GM23248 (cell line): ENCODE results near the gene LRRC49. TPM values are rescaled to one million over a fixed set of nuclear protein-coding genes. Genes with fewer than 3 reads are reported as not detected.
A peak's percentile ranks its signal among the peaks of the same experiment; 100 is the strongest.
"Not testable (repeated sequence)": the region's sequence is repeated elsewhere in the genome, so short reads cannot be mapped to it uniquely, and the experiment has no call there.

ENCODE experiments used
- DNase-seq: peaks from one replicate; pipeline ENCODE4 v3.0.0-alpha.2; 2015
- H2AFZ ChIP-seq: fragments of 200-600 bp; sonication (generic); 2 replicates; pipeline ENCODE4 v1.6.1; 2016; ENCODE audit warnings: antibody characterized with exemption
- H3F3A ChIP-seq: fragments of 200-600 bp; sonication (generic); 2 replicates; pipeline ENCODE4 v1.6.1; 2016; ENCODE audit warnings: mild to moderate bottlenecking, antibody characterized with exemption, mixed run types; ENCODE audit not compliant: insufficient read depth
- H3K27ac ChIP-seq: fragments of 200-600 bp; sonication (generic); 2 replicates; pipeline ENCODE4 v1.5.1; 2016; ENCODE audit warnings: mild to moderate bottlenecking
- H3K27me3 ChIP-seq: fragments of 200-600 bp; sonication (generic); replicated peaks from 2 replicates; pipeline ENCODE4 v1.6.1; 2016; ENCODE audit warnings: mild to moderate bottlenecking; ENCODE audit not compliant: insufficient read depth
- H3K36me3 ChIP-seq: fragments of 200-600 bp; sonication (generic); 2 replicates; pipeline ENCODE4 v1.6.1; 2016; ENCODE audit warnings: low read depth, mild to moderate bottlenecking
- H3K4me1 ChIP-seq: fragments of 200-600 bp; sonication (generic); 2 replicates; pipeline ENCODE4 v1.6.1; 2016; ENCODE audit warnings: mild to moderate bottlenecking; ENCODE audit not compliant: insufficient read depth
- H3K4me2 ChIP-seq: fragments of 200-600 bp; sonication (generic); one replicate; pipeline ENCODE4 v1.6.1; 2016; ENCODE audit warnings: mild to moderate bottlenecking; ENCODE audit not compliant: unreplicated experiment
- H3K4me3 ChIP-seq: fragments of 200-600 bp; sonication (generic); 2 replicates; pipeline ENCODE4 v1.5.1; 2016; ENCODE audit warnings: mild to moderate bottlenecking
- H3K79me2 ChIP-seq: fragments of 200-600 bp; sonication (generic); 2 replicates; pipeline ENCODE4 v1.6.1; 2016; ENCODE audit warnings: mild to moderate bottlenecking; ENCODE audit not compliant: insufficient read depth
- H3K9ac ChIP-seq: fragments of 200-600 bp; sonication (generic); 2 replicates; pipeline ENCODE4 v1.6.1; 2016; ENCODE audit warnings: mild to moderate bottlenecking
- H3K9me2 ChIP-seq: fragments of 200-600 bp; sonication (generic); 2 replicates; pipeline ENCODE4 v1.6.1; 2016; ENCODE audit warnings: mixed run types, mild to moderate bottlenecking, moderate library complexity; ENCODE audit not compliant: insufficient read depth
- H3K9me3 ChIP-seq: fragments of 200-600 bp; sonication (generic); one replicate; pipeline ENCODE4 v1.6.1; 2017; ENCODE audit warnings: low read depth
- H4K20me1 ChIP-seq: fragments of 200-600 bp; sonication (generic); 2 replicates; pipeline ENCODE4 v1.6.0; 2016; ENCODE audit not compliant: insufficient read depth
- EZH2 ChIP-seq: fragments of 200-600 bp; sonication (generic); IDR thresholded peaks from 2 replicates; pipeline ENCODE4 v1.6.1; 2018; ENCODE audit warnings: antibody characterized with exemption, mild to moderate bottlenecking; ENCODE audit not compliant: insufficient read depth, poor library complexity, severe bottlenecking
- EZH2phosphoT487 ChIP-seq: fragments of 200-600 bp; sonication (generic); IDR thresholded peaks from 2 replicates; pipeline ENCODE4 v1.6.1; 2018; ENCODE audit warnings: antibody characterized with exemption, moderate library complexity, mild to moderate bottlenecking, low read depth; ENCODE audit not compliant: insufficient read depth
- WGBS, 2 experiments: methylation state at CpG; one replicate each; pipeline ENCODE4 v1.1.6; 2015 to 2017; ENCODE audit warnings: low lambda C conversion rate in 2 of 2, low coverage in 1 of 2; ENCODE audit errors: missing lambda C conversion rate in 2 of 2; 5-methylcytosine and 5-hydroxymethylcytosine counted together
- in situ Hi-C: fragments of 300-500 bp; cut with MboI; formaldehyde crosslinking; loops from 2 replicates; pipeline ENCODE4 v1.15.0; 2020
- polyA plus RNA-seq: library from polyadenylated mRNA; unstranded; fragments of >200 nt; fragmentation: Nextera tagmentation; extraction: Ambion mirVana; gene quantifications from 2 replicates; pipeline ENCODE4 v1.2.1, GENCODE V29; 2016
- total RNA-seq: library from RNA; depleted of rRNA; stranded (reverse); fragments of >200 nt; shearing (Covaris generic); gene quantifications from 2 replicates; pipeline ENCODE4 v1.2.3, GENCODE V29; 2014

The LRRC49 gene
- total and polyA plus RNA-seq, 2 experiments from 2014 or later: 7.6 to 10.3 TPM

GRCh38 chr15:70995383-70995970 is 102.9 kb downstream of the LRRC49 start:
- Histone ChIP-seq H3K9me2 (no peaks in the 10 kb centered on the region), H3K27ac (no peak overlapping the region), H3K9me3 (peaks cover 8% of the 10 kb centered on the region), H4K20me1 (no peaks in the 10 kb centered on the region), H3F3A (no peaks in the 10 kb centered on the region), H3K27me3 (no peaks in the 10 kb centered on the region), H3K9ac (no peak overlapping the region), H3K4me3 (no peak overlapping the region), H3K79me2 (no peaks in the 10 kb centered on the region), H3K4me2 (no peak overlapping the region), H3K4me1 (no peaks in the 10 kb centered on the region), H2AFZ (no peak overlapping the region), H3K36me3 (no peaks in the 10 kb centered on the region)
- DNase-seq: no peak
- in situ Hi-C loops: no loop called here
- no peak for TF ChIP-seq EZH2
- TF ChIP-seq EZH2phosphoT487: no peak
- 27 to 32% methylated on average over 5 of the region's 5 CpGs for WGBS, 2 experiments

GRCh38 chr15:70998319-70998718 is 105.7 kb downstream of the LRRC49 start:
- H3K79me2 ChIP-seq: no peaks in the 10 kb centered on the region
- DNase-seq: no peak
- H3K9me3 ChIP-seq: peaks cover 8% of the 10 kb centered on the region
- H3K36me3 ChIP-seq: no peaks in the 10 kb centered on the region
- H3K9me2 ChIP-seq: no peaks in the 10 kb centered on the region
- in situ Hi-C loops: no loop called here
- peaks cover 8% of the 10 kb centered on the region; the same call in 1 of the 2 replicates for H3F3A ChIP-seq
- TF ChIP-seq EZH2: no peak
- TF ChIP-seq EZH2phosphoT487: no peak
- H3K4me3 ChIP-seq: no peak overlapping the region
- H2AFZ ChIP-seq: no peak overlapping the region
- H3K9ac ChIP-seq: no peak overlapping the region
- H3K4me1 ChIP-seq: peaks cover 14% of the 10 kb centered on the region
- no peaks in the 10 kb centered on the region for H4K20me1 ChIP-seq
- no peak overlapping the region for H3K4me2 ChIP-seq
- no peak overlapping the region for H3K27ac ChIP-seq
- no peaks in the 10 kb centered on the region for H3K27me3 ChIP-seq

- DNase-seq: peak; percentile 14
- Histone ChIP-seq H3K4me1 (peaks cover 20% of the 10 kb centered on the region), H3K36me3 (no peaks in the 10 kb centered on the region), H3K4me2 (peak overlapping the region; percentile 9), H4K20me1 (no peaks in the 10 kb centered on the region), H3K79me2 (no peaks in the 10 kb centered on the region), H3K9me3 (peaks cover 8% of the 10 kb centered on the region), H3K27me3 (no peaks in the 10 kb centered on the region), H3F3A (peaks cover 15% of the 10 kb centered on the region; the same call in 1 of the 2 replicates), H2AFZ (no peak overlapping the region), H3K4me3 (no peak overlapping the region), H3K27ac (no peak overlapping the region), H3K9me2 (no peaks in the 10 kb centered on the region), H3K9ac (no peak overlapping the region)
- WGBS, 2 experiments: 93 to 97% methylated on average over 1 of the region's 1 CpG
- TF ChIP-seq EZH2phosphoT487 (no peak), EZH2 (no peak)
- in situ Hi-C loops: loop anchor here (10.0 kb wide), 1 partner anchor 442 kb away; no protein-coding TSS in a partner anchor
Observed at GRCh38 chr15:71002316-71002715, 109.7 kb downstream of the LRRC49 start.

GRCh38 chr15:71003319-71003718 is 110.7 kb downstream of the LRRC49 start:
- H3K79me2 ChIP-seq: no peaks in the 10 kb centered on the region
- peaks cover 7% of the 10 kb centered on the region for H3K9me3 ChIP-seq
- H3K9me2 ChIP-seq: no peaks in the 10 kb centered on the region
- no peak overlapping the region for H3K9ac ChIP-seq
- H3K36me3 ChIP-seq: no peaks in the 10 kb centered on the region
- peak overlapping the region; percentile 21 for H3K27ac ChIP-seq
- H3K27me3 ChIP-seq: no peaks in the 10 kb centered on the region
- peak; percentile 49 for DNase-seq
- H3F3A ChIP-seq: peaks cover 15% of the 10 kb centered on the region; the same call in 1 of the 2 replicates
- H3K4me3 ChIP-seq: no peak overlapping the region
- peaks cover 20% of the 10 kb centered on the region for H3K4me1 ChIP-seq
- no peak for TF ChIP-seq EZH2
- TF ChIP-seq EZH2phosphoT487: no peak
- no peaks in the 10 kb centered on the region for H4K20me1 ChIP-seq
- H3K4me2 ChIP-seq: peak overlapping the region; percentile 25
- in situ Hi-C loops: loop anchor here (10.0 kb wide), 1 partner anchor 441 kb away; no protein-coding TSS in a partner anchor
- no peak overlapping the region for H2AFZ ChIP-seq

GRCh38 chr15:71004506-71004905 is 111.9 kb downstream of the LRRC49 start:
- Histone ChIP-seq H3K4me1 (peaks cover 20% of the 10 kb centered on the region), H3F3A (peaks cover 15% of the 10 kb centered on the region; the same call in 1 of the 2 replicates)
- H3K9me3 ChIP-seq, H4K20me1 ChIP-seq, H3K9ac ChIP-seq, H3K4me3 ChIP-seq, H3K27ac ChIP-seq, DNase-seq, H2AFZ ChIP-seq, H3K4me2 ChIP-seq, H3K79me2 ChIP-seq, H3K36me3 ChIP-seq, H3K9me2 ChIP-seq, H3K27me3 ChIP-seq: not testable (repeated sequence)
- in situ Hi-C loops: loop anchor here (10.0 kb wide), 1 partner anchor 440 kb away; no protein-coding TSS in a partner anchor
- WGBS, 2 experiments: 98 to 99% methylated on average over 4 of the region's 4 CpGs
